Lower leg skin (tissue), 3 donors: Measurements from ENCODE around the gene SEMA3D.
A peak's percentile ranks its signal among the peaks of the same experiment; 100 is the strongest.

Experiments used
- POLR2A ChIP-seq, 2 donors: fragments of 450-650 bp; IDR thresholded peaks; one replicate each; pipeline ENCODE4 v1.6.1; 2016 to 2017; ENCODE audit warnings: antibody characterized with exemption in 2 of 2, mild to moderate bottlenecking in 1 of 2, moderate library complexity in 1 of 2
- TF ChIP-seq, protein P1 (sequence below), 3 donors: fragments of 450-650 bp; IDR thresholded peaks; one replicate each; pipeline ENCODE4 v1.5.1; 2016; ENCODE audit warnings: antibody characterized with exemption in 3 of 3, mild to moderate bottlenecking in 3 of 3, moderate library complexity in 2 of 3

DNA sequence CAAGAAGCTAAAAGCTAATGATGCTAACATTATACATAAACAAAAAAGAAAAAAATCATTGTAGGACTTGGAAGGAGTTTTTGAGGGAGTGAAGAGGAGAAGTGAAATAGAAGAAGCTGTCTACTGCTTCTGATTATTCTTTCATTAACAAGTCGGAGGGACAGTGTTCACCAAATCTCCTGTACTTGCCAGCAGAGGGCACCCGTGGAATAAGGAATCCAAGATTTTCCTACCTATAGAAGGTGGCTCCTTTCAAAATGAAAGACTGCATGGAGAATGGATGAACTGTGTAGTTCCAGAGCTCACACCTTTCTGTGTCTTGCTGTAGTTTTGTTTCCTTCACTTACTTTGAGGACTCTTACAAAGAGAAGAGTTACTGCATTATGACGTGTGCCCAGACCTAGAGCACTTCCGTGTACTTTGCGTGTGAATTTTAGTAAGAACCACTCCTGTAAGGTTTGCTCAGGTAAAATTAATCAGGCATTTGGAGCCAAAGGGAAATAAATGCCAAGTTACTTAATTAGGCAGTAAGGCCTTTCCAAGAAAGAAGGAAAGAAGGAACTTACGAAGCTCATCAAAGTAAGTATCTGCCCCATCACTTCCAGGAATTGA, 145.1 kb downstream of the SEMA3D start:
- TF ChIP-seq, protein P1, sequence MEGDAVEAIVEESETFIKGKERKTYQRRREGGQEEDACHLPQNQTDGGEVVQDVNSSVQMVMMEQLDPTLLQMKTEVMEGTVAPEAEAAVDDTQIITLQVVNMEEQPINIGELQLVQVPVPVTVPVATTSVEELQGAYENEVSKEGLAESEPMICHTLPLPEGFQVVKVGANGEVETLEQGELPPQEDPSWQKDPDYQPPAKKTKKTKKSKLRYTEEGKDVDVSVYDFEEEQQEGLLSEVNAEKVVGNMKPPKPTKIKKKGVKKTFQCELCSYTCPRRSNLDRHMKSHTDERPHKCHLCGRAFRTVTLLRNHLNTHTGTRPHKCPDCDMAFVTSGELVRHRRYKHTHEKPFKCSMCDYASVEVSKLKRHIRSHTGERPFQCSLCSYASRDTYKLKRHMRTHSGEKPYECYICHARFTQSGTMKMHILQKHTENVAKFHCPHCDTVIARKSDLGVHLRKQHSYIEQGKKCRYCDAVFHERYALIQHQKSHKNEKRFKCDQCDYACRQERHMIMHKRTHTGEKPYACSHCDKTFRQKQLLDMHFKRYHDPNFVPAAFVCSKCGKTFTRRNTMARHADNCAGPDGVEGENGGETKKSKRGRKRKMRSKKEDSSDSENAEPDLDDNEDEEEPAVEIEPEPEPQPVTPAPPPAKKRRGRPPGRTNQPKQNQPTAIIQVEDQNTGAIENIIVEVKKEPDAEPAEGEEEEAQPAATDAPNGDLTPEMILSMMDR (IDR thresholded peaks at IDR 0.05) = peak in 1 of 3 donors; percentile 52
- no peak for TF ChIP-seq POLR2A (IDR thresholded peaks at IDR 0.05)
